ENCODE measurements around the gene TENM4. TPM values are rescaled to one million over a fixed set of nuclear protein-coding genes. Genes with fewer than 3 reads are reported as not detected.

TENM4 gene
- total and polyA plus RNA-seq, 4 donors, result 0.02 to 0.33 (median 0.14) TPM

- no peak for DNase-seq (ENCODE audit: low spot score)
Measured at GRCh38 chr11:79097246-79097875, 343.5 kb downstream of the TENM4 start.

DNA sequence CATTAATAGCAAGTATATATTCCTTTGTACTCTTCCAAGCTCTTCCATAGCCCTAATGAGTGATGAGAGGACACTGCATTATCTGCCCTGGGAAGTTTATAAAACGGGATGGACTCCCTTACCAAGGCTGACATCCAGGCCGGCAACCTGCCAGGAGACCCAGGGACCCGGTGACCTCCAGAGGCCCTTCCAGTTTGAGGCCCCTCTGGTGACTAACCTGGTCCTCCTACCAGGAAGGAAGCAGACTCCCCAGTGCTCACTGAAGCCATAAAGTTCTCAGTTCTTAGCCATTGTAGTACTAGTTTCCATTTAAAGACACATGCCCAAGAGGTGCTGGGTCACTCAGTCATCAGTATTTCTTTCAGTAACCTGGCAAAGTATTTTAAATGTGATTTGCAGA is 345.4 kb downstream of the TENM4 start:
- DNase-seq (ENCODE audit: low spot score), result no peak
- WGBS, result 49% methylated on average over 3 of the region's 3 CpGs
- peaks cover 0 to 2% (median 0%) of the 10 kb centered on the region in 4 donors for H3K27me3 ChIP-seq (ENCODE audit: control insufficient read depth in 4 of 4, insufficient read depth in 4 of 4, low read length in 3 of 4)

More at GRCh38 chr11:79097246-79097875, 343.5 kb downstream of the TENM4 start:
- TF ChIP-seq FOXA1 (IDR thresholded peaks at IDR 0.05) (no peak), RAD21 (IDR thresholded peaks at IDR 0.05) (no peak), MAX (IDR thresholded peaks at IDR 0.05) (no peak)
- Histone ChIP-seq H3K4me3 (ENCODE audit: low read depth in 1 of 3, low read length in 3 of 3) (no peak overlapping the region), H3K27me3 (ENCODE audit: control insufficient read depth in 4 of 4, insufficient read depth in 4 of 4, low read length in 3 of 4) (peaks cover 0 to 2% (median 0%) of the 10 kb centered on the region in 4 donors), H3K9me3 (ENCODE audit: control insufficient read depth in 4 of 4, low read length in 3 of 4) (peaks cover 0 to 4% (median 0%) of the 10 kb centered on the region in 4 donors), H3K27ac (ENCODE audit: low read depth in 1 of 2, low read length in 2 of 2) (no peak overlapping the region), H3K36me3 (ENCODE audit: control insufficient read depth in 4 of 4, insufficient read depth in 3 of 4, low read depth in 1 of 4, low read length in 3 of 4) (no peaks in the 10 kb centered on the region), H3K4me1 (ENCODE audit: control insufficient read depth in 4 of 4, insufficient read depth in 4 of 4, low read length in 3 of 4) (no peaks in the 10 kb centered on the region), H3K9ac (ENCODE audit: low read depth in 1 of 2, low read length in 2 of 2) (no peak overlapping the region)
- 70% methylated on average over 8 of the region's 8 CpGs for WGBS

More for the DNA sequence above, 345.4 kb downstream of the TENM4 start:
- no peaks in the 10 kb centered on the region for H3K36me3 ChIP-seq (ENCODE audit: control insufficient read depth in 4 of 4, insufficient read depth in 3 of 4, low read depth in 1 of 4, low read length in 3 of 4)
- no peak overlapping the region for H3K27ac ChIP-seq (ENCODE audit: low read depth in 1 of 2, low read length in 2 of 2)
- H3K4me3 ChIP-seq (ENCODE audit: low read depth in 1 of 3, low read length in 3 of 3), result no peak overlapping the region
- H3K9ac ChIP-seq (ENCODE audit: low read depth in 1 of 2, low read length in 2 of 2), result no peak overlapping the region
- TF ChIP-seq MAX (IDR thresholded peaks at IDR 0.05) (no peak), NR2F2 (IDR thresholded peaks at IDR 0.05) (no peak), HNF4G (IDR thresholded peaks at IDR 0.05) (no peak), TAF1 (conservative IDR thresholded peaks at IDR 0.05) (no peak), HNF4A (conservative IDR thresholded peaks at IDR 0.05) (no peak), JUND (IDR thresholded peaks at IDR 0.05) (no peak), FOXA2 (IDR thresholded peaks at IDR 0.05) (no peak), GABPA (IDR thresholded peaks at IDR 0.05 in 1 of 2, conservative IDR thresholded peaks at IDR 0.05 in 1 of 2) (no peak), RAD21 (IDR thresholded peaks at IDR 0.05) (no peak), REST (IDR thresholded peaks at IDR 0.05) (no peak), CTCF (IDR thresholded peaks at IDR 0.05; ENCODE audit: low read depth, low read length, missing input control) (no peak)
- TF ChIP-seq, protein P1, sequence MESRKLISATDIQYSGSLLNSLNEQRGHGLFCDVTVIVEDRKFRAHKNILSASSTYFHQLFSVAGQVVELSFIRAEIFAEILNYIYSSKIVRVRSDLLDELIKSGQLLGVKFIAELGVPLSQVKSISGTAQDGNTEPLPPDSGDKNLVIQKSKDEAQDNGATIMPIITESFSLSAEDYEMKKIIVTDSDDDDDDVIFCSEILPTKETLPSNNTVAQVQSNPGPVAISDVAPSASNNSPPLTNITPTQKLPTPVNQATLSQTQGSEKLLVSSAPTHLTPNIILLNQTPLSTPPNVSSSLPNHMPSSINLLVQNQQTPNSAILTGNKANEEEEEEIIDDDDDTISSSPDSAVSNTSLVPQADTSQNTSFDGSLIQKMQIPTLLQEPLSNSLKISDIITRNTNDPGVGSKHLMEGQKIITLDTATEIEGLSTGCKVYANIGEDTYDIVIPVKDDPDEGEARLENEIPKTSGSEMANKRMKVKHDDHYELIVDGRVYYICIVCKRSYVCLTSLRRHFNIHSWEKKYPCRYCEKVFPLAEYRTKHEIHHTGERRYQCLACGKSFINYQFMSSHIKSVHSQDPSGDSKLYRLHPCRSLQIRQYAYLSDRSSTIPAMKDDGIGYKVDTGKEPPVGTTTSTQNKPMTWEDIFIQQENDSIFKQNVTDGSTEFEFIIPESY (IDR thresholded peaks at IDR 0.05), result no peak
- no peaks in the 10 kb centered on the region for H3K4me1 ChIP-seq (ENCODE audit: control insufficient read depth in 4 of 4, insufficient read depth in 4 of 4, low read length in 3 of 4)
- peaks cover 0 to 4% (median 0%) of the 10 kb centered on the region in 4 donors for H3K9me3 ChIP-seq (ENCODE audit: control insufficient read depth in 4 of 4, low read length in 3 of 4)
